ENCODE data around the gene THEMIS. TPM values are rescaled to one million over a fixed set of nuclear protein-coding genes. Genes with fewer than 3 reads are reported as not detected.

The THEMIS gene
- total RNA-seq, 1 donor from 2014 or later: not detected

GRCh38 chr6:127686084-127686483, 214.8 kb downstream of the THEMIS start:
- no peak for TF ChIP-seq CTCF (IDR thresholded peaks at IDR 0.05)
- no peak for DNase-seq (ENCODE audit: low spot score in 2 of 2)
- no peaks in the 10 kb centered on the region for H3K36me3 ChIP-seq
- no peak overlapping the region for H3K27ac ChIP-seq
- H3K9me3 ChIP-seq: no peaks in the 10 kb centered on the region
- intact Hi-C loops (cut with DNase I): no loop called here
- no peaks in the 10 kb centered on the region for H3K4me1 ChIP-seq
- no peak overlapping the region for H3K4me3 ChIP-seq
- no peaks in the 10 kb centered on the region for H3K27me3 ChIP-seq

GRCh38 chr6:127684501-127684900, 216.4 kb downstream of the THEMIS start:
- intact Hi-C loops (cut with DNase I): no loop called here
- TF ChIP-seq CTCF (IDR thresholded peaks at IDR 0.05): no peak
- DNase-seq (ENCODE audit: low spot score in 2 of 2): no peak

More at GRCh38 chr6:127684501-127684900, 216.4 kb downstream of the THEMIS start:
- Histone ChIP-seq H3K4me1 (no peaks in the 10 kb centered on the region), H3K9me3 (no peaks in the 10 kb centered on the region), H3K36me3 (no peaks in the 10 kb centered on the region), H3K27ac (no peak overlapping the region), H3K4me3 (no peak overlapping the region), H3K27me3 (no peaks in the 10 kb centered on the region)
